ENCODE measurements around the gene MAML2.

Gene MAML2

GRCh38 chr11:96232132-96232531 lies 110.9 kb downstream of the MAML2 start:
- in situ Hi-C loops (cut with MboI; ENCODE audit: low pct_unique_long_range_greater_than_20kb, low sequenced_read_pairs, unreplicated experiment), result no loop called here
- DNase-seq (ENCODE audit: low spot score), result no peak
- no peak for TF ChIP-seq CTCF (IDR thresholded peaks at IDR 0.05; ENCODE audit: extremely low read depth, insufficient read depth, missing control alignments)

- in situ Hi-C loops (cut with MboI; ENCODE audit: low pct_unique_long_range_greater_than_20kb, low sequenced_read_pairs, unreplicated experiment), result no loop called here
- no peak for DNase-seq (ENCODE audit: low spot score)
- no peak for TF ChIP-seq CTCF (IDR thresholded peaks at IDR 0.05; ENCODE audit: extremely low read depth, insufficient read depth, missing control alignments)
Observed at GRCh38 chr11:96230686-96231085, 112.3 kb downstream of the MAML2 start.

GRCh38 chr11:96229354-96229977 lies 113.5 kb downstream of the MAML2 start:
- DNase-seq (ENCODE audit: low spot score), result no peak
- TF ChIP-seq CTCF (IDR thresholded peaks at IDR 0.05; ENCODE audit: extremely low read depth, insufficient read depth, missing control alignments), result no peak
- in situ Hi-C loops (cut with MboI; ENCODE audit: low pct_unique_long_range_greater_than_20kb, low sequenced_read_pairs, unreplicated experiment), result no loop called here

- no peak for TF ChIP-seq CTCF (IDR thresholded peaks at IDR 0.05; ENCODE audit: extremely low read depth, insufficient read depth, missing control alignments)
- DNase-seq (ENCODE audit: low spot score), result no peak
- in situ Hi-C loops (cut with MboI; ENCODE audit: low pct_unique_long_range_greater_than_20kb, low sequenced_read_pairs, unreplicated experiment), result no loop called here
Observed at GRCh38 chr11:96228910-96229309, 114.1 kb downstream of the MAML2 start.

- in situ Hi-C loops (cut with MboI; ENCODE audit: low pct_unique_long_range_greater_than_20kb, low sequenced_read_pairs, unreplicated experiment), result no loop called here
- DNase-seq (ENCODE audit: low spot score), result no peak
- TF ChIP-seq CTCF (IDR thresholded peaks at IDR 0.05; ENCODE audit: extremely low read depth, insufficient read depth, missing control alignments), result no peak
Observed at GRCh38 chr11:96228473-96228891, 114.5 kb downstream of the MAML2 start.

GRCh38 chr11:96227244-96227643 lies 115.8 kb downstream of the MAML2 start:
- DNase-seq (ENCODE audit: low spot score), result no peak
- TF ChIP-seq CTCF (IDR thresholded peaks at IDR 0.05; ENCODE audit: extremely low read depth, insufficient read depth, missing control alignments), result no peak
- in situ Hi-C loops (cut with MboI; ENCODE audit: low pct_unique_long_range_greater_than_20kb, low sequenced_read_pairs, unreplicated experiment), result no loop called here

Measured in GM13977 (cell line).